Dermis microvascular lymphatic vessel endothelial cell (primary cell): ENCODE results near the gene SNRNP35. TPM values are rescaled to one million over a fixed set of nuclear protein-coding genes. Genes with fewer than 3 reads are reported as not detected.

Experiments
- total RNA-seq: library from RNA; depleted of rRNA; stranded (reverse); fragments of >200 nt; gene quantifications from 2 replicates; pipeline ENCODE4 v1.2.1, GENCODE V29; 2014

Gene SNRNP35
- total RNA-seq, 1 donor from 2014 or later: 11.3 TPM

Other genes starting within 250 kb of the SNRNP35 start
- 23.1 and 37.7 TPM in 2 replicates for gene MPHOSPH9, start 225.0 kb upstream of the SNRNP35 start, total RNA-seq
- 9.2 and 9.4 TPM in 2 replicates for gene MTRFR, start 224.7 kb upstream of the SNRNP35 start, total RNA-seq
- 218 and 261 TPM in 2 replicates for gene CDK2AP1, start 186.3 kb upstream of the SNRNP35 start, total RNA-seq
- gene SBNO1, start 93.3 kb upstream of the SNRNP35 start, total RNA-seq: 20.3 and 20.9 TPM in 2 replicates
- gene KMT5A, start 74.0 kb upstream of the SNRNP35 start, total RNA-seq: 24.9 and 25.4 TPM in 2 replicates
- 2.4 and 3.3 TPM in 2 replicates for gene RILPL2, start 21.5 kb upstream of the SNRNP35 start, total RNA-seq
- 3.1 and 5.3 TPM in 2 replicates for gene RILPL1, start 75.6 kb downstream of the SNRNP35 start, total RNA-seq
- gene TMED2, start 126.4 kb downstream of the SNRNP35 start, total RNA-seq: 296 and 304 TPM in 2 replicates
- 8.6 and 9.9 TPM in 2 replicates for gene DDX55, start 144.0 kb downstream of the SNRNP35 start, total RNA-seq
- 22.6 and 25.5 TPM in 2 replicates for gene EIF2B1, start 175.5 kb downstream of the SNRNP35 start, total RNA-seq
- 20.4 and 20.7 TPM in 2 replicates for gene GTF2H3, start 175.7 kb downstream of the SNRNP35 start, total RNA-seq
- gene TCTN2, start 213.0 kb downstream of the SNRNP35 start, total RNA-seq: 4.7 and 5.9 TPM in 2 replicates